GM23338 (cell line): ENCODE data around the gene FAM83F. TPM values are rescaled to one million over a fixed set of nuclear protein-coding genes. Genes with fewer than 3 reads are reported as not detected.

Source experiments
- ATAC-seq: fragments of 200-7000 bp; cut with Tn5 transposase; 3 replicates; pipeline ENCODE4 v1.9.1; 2020
- DNase-seq: peaks from one replicate; pipeline ENCODE4 v3.0.0-alpha.2; 2015; ENCODE audit warnings: low spot score
- H2AFZ ChIP-seq: fragments of 200-600 bp; sonication (generic); 2 replicates; pipeline ENCODE4 v1.8.0; 2016; ENCODE audit warnings: antibody characterized with exemption, mild to moderate bottlenecking, moderate library complexity
- H3F3A ChIP-seq: fragments of 200-600 bp; sonication (generic); replicated peaks from 2 replicates; pipeline ENCODE4 v1.8.0; 2017; ENCODE audit warnings: antibody characterized with exemption, mixed run types, low read depth
- H3K27ac ChIP-seq: fragments of 200-600 bp; sonication (generic); 2 replicates; pipeline ENCODE4 v1.6.1; 2016; ENCODE audit warnings: low read depth
- H3K27me3 ChIP-seq: fragments of 200-600 bp; sonication (generic); 2 replicates; pipeline ENCODE4 v1.8.0; 2016; ENCODE audit warnings: mild to moderate bottlenecking, mixed run types, moderate library complexity; ENCODE audit not compliant: insufficient read depth
- H3K36me3 ChIP-seq: fragments of 200-600 bp; sonication (generic); 2 replicates; pipeline ENCODE4 v1.8.0; 2016; ENCODE audit warnings: mild to moderate bottlenecking; ENCODE audit not compliant: insufficient read depth
- H3K4me1 ChIP-seq: fragments of 200-600 bp; sonication (generic); 2 replicates; pipeline ENCODE4 v1.8.0; 2016; ENCODE audit warnings: mild to moderate bottlenecking, moderate library complexity; ENCODE audit not compliant: insufficient read depth
- H3K4me2 ChIP-seq: fragments of 200-600 bp; sonication (generic); 2 replicates; pipeline ENCODE4 v1.7.1; 2017; ENCODE audit warnings: mixed run types
- H3K4me3 ChIP-seq: fragments of 200-600 bp; sonication (generic); 2 replicates; pipeline ENCODE4 v1.6.1; 2016; ENCODE audit warnings: mixed run types
- H3K79me2 ChIP-seq: fragments of 200-600 bp; sonication (generic); replicated peaks from 2 replicates; pipeline ENCODE4 v1.8.0; 2017; ENCODE audit warnings: mild to moderate bottlenecking; ENCODE audit not compliant: insufficient read depth
- H3K9me2 ChIP-seq: fragments of 200-600 bp; sonication (generic); 2 replicates; pipeline ENCODE4 v1.8.0; 2017; ENCODE audit not compliant: insufficient read depth
- H4K20me1 ChIP-seq: fragments of 200-600 bp; sonication (generic); replicated peaks from 2 replicates; pipeline ENCODE4 v1.8.0; 2017; ENCODE audit warnings: mild to moderate bottlenecking; ENCODE audit not compliant: insufficient read depth
- H3K27ac Mint-ChIP-seq: 2 replicates; pipeline ENCODE4 v1.8.0; 2020; ENCODE audit warnings: inconsistent platforms, mild to moderate bottlenecking, moderate library complexity, mixed read lengths
- H3K27me3 Mint-ChIP-seq: 3 replicates; pipeline ENCODE4 v1.8.0; 2022; ENCODE audit warnings: low read depth, mild to moderate bottlenecking, moderate library complexity, mixed read lengths, inconsistent platforms; ENCODE audit not compliant: insufficient read depth, poor library complexity
- H3K36me3 Mint-ChIP-seq: 3 replicates; pipeline ENCODE4 v1.8.0; 2021; ENCODE audit warnings: low read depth, mild to moderate bottlenecking, inconsistent platforms, moderate library complexity, mixed read lengths
- H3K4me1 Mint-ChIP-seq: 3 replicates; pipeline ENCODE4 v1.8.0; 2020; ENCODE audit warnings: mild to moderate bottlenecking, inconsistent platforms, mixed read lengths
- H3K4me3 Mint-ChIP-seq: 3 replicates; pipeline ENCODE4 v1.8.0; 2021; ENCODE audit warnings: moderate library complexity, mild to moderate bottlenecking, inconsistent platforms, mixed read lengths
- H3K9me3 Mint-ChIP-seq: 3 replicates; pipeline ENCODE4 v1.8.0; 2020; ENCODE audit warnings: moderate library complexity, mild to moderate bottlenecking, inconsistent platforms, mixed read lengths
- ETS1 ChIP-seq: IDR thresholded peaks from 2 replicates; pipeline ENCODE4 v1.6.1; 2016; ENCODE audit warnings: antibody characterized with exemption
- EZH2 ChIP-seq: fragments of 200-600 bp; sonication (generic); IDR thresholded peaks from one replicate; pipeline ENCODE4 v1.8.0; 2017; ENCODE audit warnings: antibody characterized with exemption, mild to moderate bottlenecking, low read depth; ENCODE audit not compliant: unreplicated experiment
- JUNB ChIP-seq: IDR thresholded peaks from one replicate; pipeline ENCODE4 v1.6.1; 2016; ENCODE audit warnings: antibody characterized with exemption; ENCODE audit not compliant: unreplicated experiment
- NANOG ChIP-seq: IDR thresholded peaks from 2 replicates; pipeline ENCODE4 v1.6.1; 2016; ENCODE audit warnings: antibody characterized with exemption, borderline replicate concordance
- POLR2AphosphoS5 ChIP-seq: IDR thresholded peaks from 2 replicates; pipeline ENCODE4 v1.6.1; 2016; ENCODE audit warnings: antibody characterized with exemption, low read depth
- REST ChIP-seq: IDR thresholded peaks from one replicate; pipeline ENCODE4 v1.6.1; 2018; ENCODE audit warnings: antibody characterized with exemption; ENCODE audit not compliant: unreplicated experiment
- ZNF114 ChIP-seq: fragments of 250-450 bp; sonication (Bioruptor Pico); IDR thresholded peaks from 2 replicates; pipeline ENCODE4 v1.5.0; 2020; ENCODE audit warnings: mild to moderate bottlenecking, moderate library complexity
- ZNF331 ChIP-seq: fragments of 250-450 bp; sonication (Bioruptor Pico); IDR thresholded peaks from 2 replicates; pipeline ENCODE4 v1.5.0; 2020; ENCODE audit warnings: low read depth, mild to moderate bottlenecking, moderate library complexity
- ZNF462 ChIP-seq: fragments of 250-450 bp; sonication (Bioruptor Pico); IDR thresholded peaks from 2 replicates; pipeline ENCODE4 v1.5.0; 2020; ENCODE audit warnings: mild to moderate bottlenecking, moderate library complexity
- polyA plus RNA-seq: library from polyadenylated mRNA; unstranded; fragments of >200 nt; fragmentation: Nextera tagmentation; extraction: Ambion mirVana; gene quantifications from 2 replicates; pipeline ENCODE4 v1.2.1, GENCODE V29; 2016
- total RNA-seq: library from RNA; depleted of rRNA; stranded (reverse); fragments of >200 nt; shearing (Covaris generic); gene quantifications from 2 replicates; pipeline ENCODE4 v1.2.3, GENCODE V29; 2014

Gene FAM83F
- total and polyA plus RNA-seq, 2 experiments from 2014 or later: 3.7 to 15.9 TPM

- TF ChIP-seq ZNF462 (CRISPR knock-in tag) (no peak), NANOG (no peak)
Measured at GRCh38 chr22:39991159-39991860, 3.4 kb upstream of the FAM83F start (continued).

GRCh38 chr22:39992088-39992826 is 2.5 kb upstream of the FAM83F start:
- no peak overlapping the region for H3K4me3 Mint-ChIP-seq
- peaks cover 18% of the 10 kb centered on the region for H3K27me3 Mint-ChIP-seq
- Histone ChIP-seq H3K4me3 (no peak overlapping the region), H3K27ac (no peak overlapping the region), H3K27me3 (peaks cover 19% of the 10 kb centered on the region), H3K9me2 (no peaks in the 10 kb centered on the region), H3K36me3 (no peaks in the 10 kb centered on the region), H4K20me1 (0 out of 2 replicates have a peak, but pooled peaks cover 4% of the 10 kb centered on the region), H2AFZ (no peak overlapping the region), H3K4me2 (no peak overlapping the region), H3K4me1 (peaks cover 35% of the 10 kb centered on the region), H3F3A (peaks cover 18% of the 10 kb centered on the region), H3K79me2 (peaks cover 18% of the 10 kb centered on the region)
- DNase-seq (no peak), ATAC-seq (no peak)
- no peaks in the 10 kb centered on the region; the same call in 2 of the 3 replicates for H3K36me3 Mint-ChIP-seq
- H3K4me1 Mint-ChIP-seq: peaks cover 31% of the 10 kb centered on the region
- H3K9me3 Mint-ChIP-seq: no peaks in the 10 kb centered on the region
- no peak overlapping the region for H3K27ac Mint-ChIP-seq
- no peak for TF ChIP-seq ETS1
- TF ChIP-seq REST: no peak
- TF ChIP-seq NANOG: no peak
- no peak for TF ChIP-seq JUNB
- no peak for TF ChIP-seq EZH2
- TF ChIP-seq ZNF331 (CRISPR knock-in tag): no peak
- TF ChIP-seq ZNF114 (CRISPR knock-in tag): no peak
- no peak for TF ChIP-seq POLR2AphosphoS5
